HL-60 (cell line): Measurements from ENCODE around the gene BAIAP2.

Experiments used
- DNase-seq, 2 experiments: peaks; one replicate each; pipeline ENCODE4 v3.0.0-alpha.2; 2010 to 2020; ENCODE audit warnings: low read depth in 1 of 2, low spot score in 1 of 2
- H3K27ac ChIP-seq: fragments of 250-450 bp; sonication (Bioruptor Pico); replicated peaks from 2 replicates; pipeline ENCODE4 v1.5.1; 2020; ENCODE audit warnings: mild to moderate bottlenecking, moderate library complexity
- H3K27me3 ChIP-seq: fragments of 250-450 bp; sonication (Bioruptor Pico); 2 replicates; pipeline ENCODE4 v1.5.1; 2021; ENCODE audit warnings: mild to moderate bottlenecking, moderate library complexity; ENCODE audit not compliant: insufficient read depth, poor library complexity, severe bottlenecking
- H3K4me3 ChIP-seq: replicated peaks from 2 replicates; pipeline ENCODE4 v1.5.1; 2011; ENCODE audit warnings: mild to moderate bottlenecking, control low read depth, low read length; ENCODE audit not compliant: insufficient read depth
- CTCF ChIP-seq: IDR thresholded peaks from one replicate; pipeline ENCODE4 v1.5.1; 2011; ENCODE audit warnings: low read length, control low read depth, inconsistent platforms; ENCODE audit not compliant: insufficient read depth
- GABPA ChIP-seq: IDR thresholded peaks from 2 replicates; pipeline ENCODE4 v1.6.1; 2012; ENCODE audit warnings: low read depth
- POLR2AphosphoS5 ChIP-seq: IDR thresholded peaks from 2 replicates; pipeline ENCODE4 v1.6.1; 2012; ENCODE audit warnings: low read depth
- REST ChIP-seq: IDR thresholded peaks from 2 replicates; pipeline ENCODE4 v1.6.1; 2012; ENCODE audit warnings: low read depth; ENCODE audit not compliant: insufficient replicate concordance
- SPI1 ChIP-seq: IDR thresholded peaks from 2 replicates; pipeline ENCODE4 v1.6.1; 2012; ENCODE audit warnings: low read depth, mild to moderate bottlenecking, borderline replicate concordance

The BAIAP2 gene

GRCh38 chr17:81049973-81050551 lies 15.1 kb downstream of the BAIAP2 start:
- peak; percentile 50 to 85 for DNase-seq
- Histone ChIP-seq H3K27me3 (peaks cover 12% of the 10 kb centered on the region), H3K27ac (0 out of 2 replicates have a peak overlapping the region, but pooled peaks have one; percentile 7), H3K4me3 (peak overlapping the region; percentile 22)
- TF ChIP-seq REST, result no peak
- peak; percentile 54; the same call in 1 of the 2 replicates for TF ChIP-seq SPI1

GRCh38 chr17:81050645-81051625 lies 16.0 kb downstream of the BAIAP2 start:
- TF ChIP-seq CTCF (no peak), POLR2AphosphoS5 (no peak), REST (no peak), SPI1 (no peak), GABPA (no peak)
- H3K4me3 ChIP-seq, result no peak overlapping the region
- DNase-seq, result peak; percentile 37 to 85
- H3K27me3 ChIP-seq, result peaks cover 14% of the 10 kb centered on the region
- peak overlapping the region; percentile 32; the same call in 1 of the 2 replicates for H3K27ac ChIP-seq

GRCh38 chr17:81052199-81052997 lies 17.4 kb downstream of the BAIAP2 start:
- Histone ChIP-seq H3K27ac (no peak overlapping the region), H3K27me3 (peaks cover 15% of the 10 kb centered on the region), H3K4me3 (no peak overlapping the region)
- no peak for TF ChIP-seq SPI1
- no peak for TF ChIP-seq POLR2AphosphoS5
- no peak for TF ChIP-seq GABPA
- no peak for TF ChIP-seq REST
- TF ChIP-seq CTCF, result no peak
- no peak for DNase-seq
